Measurements from ENCODE around the gene PAK3.

The PAK3 gene

GRCh38 chrX:111127038-111127437 is 31.0 kb downstream of the PAK3 start:
- TF ChIP-seq CTCF (IDR thresholded peaks at IDR 0.05; ENCODE audit: insufficient read depth, missing control alignments): no peak
- no peak for DNase-seq (ENCODE audit: insufficient read length, low spot score)
- FAIRE-seq: no peak

- FAIRE-seq (no peak), DNase-seq (ENCODE audit: insufficient read length, low spot score) (no peak)
- no peak for TF ChIP-seq CTCF (IDR thresholded peaks at IDR 0.05; ENCODE audit: insufficient read depth, missing control alignments)
Measured at GRCh38 chrX:111129921-111130320, 33.9 kb downstream of the PAK3 start.

- no peak for TF ChIP-seq CTCF (IDR thresholded peaks at IDR 0.05; ENCODE audit: insufficient read depth, missing control alignments)
- FAIRE-seq (no peak), DNase-seq (ENCODE audit: insufficient read length, low spot score) (no peak)
Measured at GRCh38 chrX:111131572-111131971, 35.6 kb downstream of the PAK3 start.

- no peak for TF ChIP-seq CTCF (IDR thresholded peaks at IDR 0.05; ENCODE audit: insufficient read depth, missing control alignments)
- FAIRE-seq: no peak
- DNase-seq (ENCODE audit: insufficient read length, low spot score): no peak
Measured at GRCh38 chrX:111133389-111133788, 37.4 kb downstream of the PAK3 start.

- DNase-seq (ENCODE audit: insufficient read length, low spot score) (no peak), FAIRE-seq (no peak)
- TF ChIP-seq CTCF (IDR thresholded peaks at IDR 0.05; ENCODE audit: insufficient read depth, missing control alignments): no peak
Measured at GRCh38 chrX:111145878-111146277, 49.9 kb downstream of the PAK3 start.

GRCh38 chrX:111151764-111152163 is 55.8 kb downstream of the PAK3 start:
- DNase-seq (ENCODE audit: insufficient read length, low spot score) (no peak), FAIRE-seq (no peak)
- TF ChIP-seq CTCF (IDR thresholded peaks at IDR 0.05; ENCODE audit: insufficient read depth, missing control alignments): no peak

- peak; percentile 71 for FAIRE-seq
- TF ChIP-seq CTCF (IDR thresholded peaks at IDR 0.05; ENCODE audit: insufficient read depth, missing control alignments): no peak
Measured at GRCh38 chrX:111159232-111159631, 63.2 kb downstream of the PAK3 start.

More at GRCh38 chrX:111159232-111159631, 63.2 kb downstream of the PAK3 start:
- no peak for DNase-seq (ENCODE audit: insufficient read length, low spot score)
